GM11168 (cell line): ENCODE measurements around the gene SUFU.
"Not testable (repeated sequence)": the region's sequence is repeated elsewhere in the genome, so short reads cannot be mapped to it uniquely, and the experiment has no call there.

Experiments used
- in situ Hi-C: fragments of 300-500 bp; cut with MboI; formaldehyde crosslinking; loops from one replicate; pipeline ENCODE4 v1.12.0; 2022; ENCODE audit warnings: low sequenced_read_pairs; ENCODE audit not compliant: unreplicated experiment

Gene SUFU

GRCh38 chr10:102503264-102504178 is at the start of gene SUFU:
Gene SUFU (plus strand): TSS chr10:102503972. CDS start chr10:102504153, 181 bp downstream.
- in situ Hi-C loops: no loop called here

GRCh38 chr10:102454662-102455487 is 48.9 kb upstream of the SUFU start:
- in situ Hi-C loops: not testable (repeated sequence)

DNA sequence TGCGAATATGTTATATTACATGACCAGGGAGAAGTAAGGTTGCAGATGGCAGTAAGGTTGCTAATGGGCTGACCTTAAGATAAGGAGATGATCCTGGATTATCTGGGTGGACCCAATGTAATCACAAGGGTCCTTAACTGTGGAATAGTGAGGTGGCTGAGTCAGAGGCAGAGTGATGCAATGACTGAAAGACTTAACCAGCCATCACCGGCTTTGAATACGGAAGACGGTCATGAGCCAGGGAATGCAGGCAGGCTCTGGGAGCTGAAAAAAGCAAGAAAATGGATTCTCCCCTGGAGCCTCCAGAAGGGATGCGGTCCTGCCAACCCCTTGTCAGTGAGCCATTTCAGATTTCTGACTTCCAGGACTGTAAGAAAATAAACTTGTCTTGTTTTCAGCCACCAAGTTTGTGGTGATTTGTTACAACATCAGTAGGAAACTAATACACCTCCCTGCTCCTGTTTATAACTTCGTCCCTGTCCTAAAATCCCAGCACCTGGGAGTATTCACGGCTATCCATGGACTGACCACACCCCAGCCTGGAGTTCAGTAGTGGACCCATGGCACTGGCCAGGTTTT is 47.8 kb upstream of the SUFU start:
- in situ Hi-C loops: no loop called here

GRCh38 chr10:102457591-102458150 is 46.1 kb upstream of the SUFU start:
- in situ Hi-C loops: no loop called here

GRCh38 chr10:102458656-102459055 is 45.1 kb upstream of the SUFU start:
- in situ Hi-C loops: no loop called here

GRCh38 chr10:102460836-102461186 is 43.0 kb upstream of the SUFU start:
- in situ Hi-C loops: no loop called here

DNA sequence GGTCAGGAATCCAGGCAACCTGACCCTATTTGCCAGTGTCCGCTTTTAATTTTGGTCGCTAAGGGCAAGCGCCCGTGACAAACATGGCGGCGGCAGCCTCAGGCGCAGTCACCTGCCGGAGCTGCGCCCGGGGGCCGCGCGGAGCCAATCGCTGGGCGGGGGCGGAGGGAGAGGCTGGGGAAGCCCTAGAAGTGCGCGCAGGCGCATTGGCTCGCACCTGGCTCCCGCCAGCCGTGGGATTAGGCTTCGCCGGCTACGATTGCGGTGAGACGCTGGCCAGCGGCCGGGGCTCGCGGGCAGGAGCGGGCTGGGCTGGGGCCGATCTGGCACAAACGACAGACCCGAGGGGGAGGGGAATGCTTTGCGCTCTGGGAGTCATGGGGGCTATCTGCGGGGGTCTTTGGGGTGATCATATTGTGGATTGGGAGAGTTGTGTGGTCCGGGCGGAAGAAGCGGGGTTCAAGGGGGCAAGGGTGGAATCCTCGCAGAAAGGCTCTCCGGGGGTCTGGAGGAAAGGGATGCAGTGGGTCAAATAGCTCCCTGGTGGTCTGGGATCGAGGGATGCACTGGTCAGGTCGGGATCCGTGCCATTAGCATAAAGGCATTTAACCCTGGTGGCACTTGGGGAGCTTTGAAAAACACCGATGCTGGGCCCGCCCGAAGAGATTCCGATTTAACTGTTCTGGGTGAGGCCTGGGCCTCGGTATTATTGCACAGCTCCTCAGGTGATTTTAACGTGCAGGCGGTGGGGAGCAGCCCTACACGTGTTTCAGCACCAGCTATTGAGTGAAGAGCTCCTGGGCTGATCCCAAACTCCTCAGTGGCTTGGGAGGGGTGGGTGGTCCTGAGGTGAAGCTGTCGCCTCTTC is 42.4 kb upstream of the SUFU start:
- in situ Hi-C loops: no loop called here

DNA sequence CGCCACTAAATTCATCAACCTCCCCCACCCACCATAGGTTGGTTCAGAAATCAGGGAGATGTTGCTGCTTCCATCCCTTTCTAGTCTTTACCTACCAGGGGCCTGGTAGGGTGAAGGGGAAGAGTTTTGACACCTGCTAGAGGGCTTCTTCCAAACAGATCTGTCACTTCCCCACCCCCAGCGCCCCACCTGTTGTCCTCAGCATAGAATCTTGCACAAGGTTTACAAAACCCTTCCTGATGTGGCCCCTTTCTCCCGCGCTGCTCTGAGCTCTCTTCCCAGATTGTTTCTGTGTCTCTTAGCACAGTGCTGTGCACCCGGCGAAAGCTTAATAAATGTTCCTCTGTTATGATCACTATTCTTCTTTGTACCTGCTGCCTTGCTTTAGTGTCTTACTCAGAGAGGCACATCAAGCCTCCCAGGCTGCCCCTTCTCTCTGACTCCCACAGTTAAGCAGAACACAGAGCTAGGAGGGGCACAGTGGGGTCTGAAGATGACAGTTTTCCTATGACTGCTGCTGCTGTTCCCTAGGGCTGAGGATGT is 41.2 kb upstream of the SUFU start:
- in situ Hi-C loops: no loop called here

DNA sequence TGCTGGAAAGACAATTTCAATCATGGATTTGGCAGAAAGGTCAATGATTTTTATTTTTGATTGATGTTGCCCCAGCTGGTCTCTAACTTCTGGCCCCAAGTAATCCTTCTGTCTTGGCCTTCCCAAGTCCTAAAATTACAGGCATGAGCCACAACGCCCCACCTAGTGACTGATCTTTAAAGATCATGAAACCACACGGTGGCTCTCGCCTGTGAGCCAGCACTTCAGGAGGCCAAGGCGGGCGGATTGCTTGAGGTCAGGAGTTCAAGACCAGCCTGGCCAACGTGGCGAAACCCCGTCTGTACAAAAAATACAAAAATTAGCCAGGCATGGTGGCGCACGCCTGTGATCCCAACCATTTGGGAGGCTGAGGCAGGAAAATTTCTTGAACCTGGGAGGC is 39.8 kb upstream of the SUFU start:
- in situ Hi-C loops: no loop called here

DNA sequence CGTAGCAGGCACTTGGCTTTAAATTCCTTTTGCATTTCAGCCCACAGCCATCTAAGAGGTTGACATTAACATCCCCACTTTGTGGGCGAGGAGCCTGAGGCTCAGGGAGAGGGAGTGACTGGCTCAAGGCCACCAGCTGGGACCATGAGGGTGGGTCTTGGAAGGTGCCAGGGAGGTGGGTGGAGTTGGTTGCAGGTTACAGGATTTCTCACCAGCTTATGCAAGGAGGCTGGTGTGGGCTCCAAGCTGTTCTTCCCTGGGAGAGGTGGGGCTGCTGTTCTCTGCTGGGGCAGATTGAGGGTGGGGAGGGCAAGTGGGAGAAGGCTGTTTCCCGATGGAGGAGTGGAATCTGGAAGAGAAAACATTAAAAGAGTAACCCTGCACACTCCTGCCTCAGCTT is 38.3 kb upstream of the SUFU start:
- in situ Hi-C loops: no loop called here

- in situ Hi-C loops: no loop called here
These were observed 36.5 kb upstream of the SUFU start for GRCh38 chr10:102467318-102467717.

DNA sequence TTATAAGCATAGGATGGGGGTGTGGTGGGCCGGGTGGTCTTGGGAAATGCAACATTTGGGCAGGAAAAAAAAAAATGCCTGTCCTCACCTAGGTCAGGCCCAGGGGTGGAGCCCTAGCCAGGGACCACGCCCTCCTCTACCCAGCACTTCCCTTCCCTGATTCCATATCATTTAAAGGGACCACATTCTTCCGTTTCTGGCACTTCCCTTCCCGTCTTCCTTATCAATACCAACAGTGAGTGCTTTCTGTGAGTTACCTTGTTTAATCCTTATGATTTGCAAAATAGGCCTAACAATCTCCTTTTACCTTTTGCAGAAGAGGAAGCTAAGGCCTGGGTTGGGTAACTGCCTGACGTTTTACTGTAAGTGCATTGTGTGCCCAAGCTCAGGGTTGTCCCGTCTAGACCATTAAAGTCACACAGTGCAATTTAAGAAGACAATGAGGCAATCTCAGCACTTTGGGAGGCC is 35.8 kb upstream of the SUFU start:
- in situ Hi-C loops: no loop called here

GRCh38 chr10:102468683-102469082 is 35.1 kb upstream of the SUFU start:
- in situ Hi-C loops: no loop called here

- in situ Hi-C loops: no loop called here
These were observed 32.9 kb upstream of the SUFU start for GRCh38 chr10:102470579-102471546.

DNA sequence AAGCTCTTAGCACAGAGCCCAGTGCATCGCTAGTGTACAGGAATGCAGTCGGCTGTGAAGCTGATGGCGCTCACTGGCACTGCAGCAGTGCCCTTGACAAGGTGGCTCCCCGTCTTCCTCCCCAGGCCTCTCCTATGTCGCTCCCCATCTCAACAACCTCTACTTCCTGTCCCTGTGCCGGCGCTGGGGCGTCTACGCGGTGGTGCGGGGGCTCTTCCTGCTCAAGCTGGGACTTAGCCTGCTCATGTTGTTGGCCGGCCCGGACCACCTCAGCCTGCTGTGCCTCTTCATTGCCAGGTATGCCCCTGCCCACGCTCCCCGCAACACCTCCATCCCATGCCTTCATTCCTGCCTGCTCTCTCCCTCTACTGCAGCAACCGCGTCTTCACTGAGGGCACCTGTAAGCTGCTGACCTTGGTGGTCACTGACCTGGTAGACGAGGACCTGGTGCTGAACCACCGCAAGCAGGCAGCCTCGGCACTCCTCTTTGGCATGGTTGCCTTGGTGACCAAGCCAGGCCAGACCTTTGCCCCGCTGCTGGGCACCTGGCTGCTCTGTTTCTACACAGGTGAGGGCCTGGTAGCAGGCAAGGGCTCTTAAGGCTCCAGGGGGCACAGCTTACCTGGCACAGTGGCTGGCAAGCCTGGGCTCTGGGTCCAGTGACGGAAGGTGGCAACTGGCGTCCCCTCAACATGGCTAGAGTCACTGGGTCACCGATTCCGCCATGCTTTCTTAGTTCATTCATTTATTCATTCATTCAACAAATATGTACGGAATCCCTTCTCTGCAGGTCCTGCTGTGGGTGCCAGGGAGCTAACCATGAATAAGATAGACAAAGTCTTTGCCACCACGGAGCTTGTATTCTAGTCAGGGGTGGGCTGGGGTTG is 30.1 kb upstream of the SUFU start:
- in situ Hi-C loops: no loop called here

DNA sequence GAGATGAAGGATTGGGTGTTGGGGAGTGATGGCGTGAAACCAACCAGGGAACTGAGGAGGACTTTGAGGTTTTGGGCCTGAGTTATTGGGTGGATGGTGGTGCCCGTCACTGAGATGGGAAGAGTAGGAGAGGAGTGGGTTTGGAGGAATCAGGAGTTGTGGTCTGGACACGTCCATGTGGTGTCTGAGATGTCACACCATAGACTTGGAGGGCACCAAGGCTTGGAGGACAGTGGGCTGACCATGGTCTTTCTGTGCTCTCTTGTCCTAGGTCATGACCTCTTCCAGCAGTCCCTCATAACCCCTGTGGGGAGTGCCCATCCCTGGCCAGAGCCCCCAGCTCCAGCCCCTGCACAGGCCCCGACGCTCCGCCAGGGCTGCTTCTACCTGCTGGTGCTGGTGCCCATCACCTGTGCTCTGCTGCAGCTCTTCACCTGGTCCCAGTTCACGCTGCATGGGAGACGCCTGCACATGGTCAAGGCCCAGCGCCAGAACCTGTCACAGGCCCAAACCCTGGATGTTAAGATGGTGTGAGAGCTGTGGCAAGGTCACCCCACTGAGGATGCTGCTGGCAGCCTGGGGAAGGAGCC is 28.2 kb upstream of the SUFU start:
- in situ Hi-C loops: no loop called here
